Measurements from ENCODE around the gene CALR. TPM values are rescaled to one million over a fixed set of nuclear protein-coding genes. Genes with fewer than 3 reads are reported as not detected.

The CALR gene
- total RNA-seq, 1 donor from 2014 or later = 721 TPM

GRCh38 chr19:12938779-12939601 is 581 bp downstream of the CALR start:
- Mint-ChIP-seq H3K9me3 (no peaks in the 10 kb centered on the region), H3K36me3 (ENCODE audit: low read depth) (peaks cover 57% of the 10 kb centered on the region), H3K4me1 (peaks cover 60% of the 10 kb centered on the region), H3K4me3 (peak overlapping the region; percentile 99), H3K27me3 (no peaks in the 10 kb centered on the region), H3K27ac (peak overlapping the region; percentile 95)
- CTCF ChIA-PET = interaction anchor here (0.8 to 1.5 kb wide), 3 partner anchors 26 to 179 kb away, joined by 4 to 5 read pairs (median 4); no protein-coding TSS in a partner anchor
- ATAC-seq (ENCODE audit: low read depth) (peak; percentile 3), DNase-seq (no peak)
- intact Hi-C loops (cut with micrococcal nuclease) = loop anchor here (1.0 to 5.0 kb wide), 7 partner anchors 18 to 217 kb away; partner anchors contain the start of genes GADD45GIP1, GCDH, IER2 and STX10
- TF ChIP-seq CTCF (IDR thresholded peaks at IDR 0.05) = no peak
- POLR2A ChIA-PET = interaction anchor here (0.7 to 3.3 kb wide), 13 partner anchors 8 to 1903 kb away, joined by 3 to 37 read pairs (median 4); partner anchors contain the start of genes DNASE2, FBXW9 and GADD45GIP1

GRCh38 chr19:12939975-12940423 is 1.6 kb downstream of the CALR start:
- intact Hi-C loops (cut with micrococcal nuclease) = loop anchor here (2.0 to 5.0 kb wide), 4 partner anchors 17 to 218 kb away; partner anchors contain the start of genes GADD45GIP1, IER2, STX10 and TNPO2
- DNase-seq (no peak), ATAC-seq (ENCODE audit: low read depth) (no peak)
- Mint-ChIP-seq H3K36me3 (ENCODE audit: low read depth) (peaks cover 66% of the 10 kb centered on the region), H3K27me3 (no peaks in the 10 kb centered on the region), H3K27ac (peak overlapping the region; percentile 95), H3K4me3 (peak overlapping the region; percentile 99), H3K9me3 (no peaks in the 10 kb centered on the region), H3K4me1 (peaks cover 67% of the 10 kb centered on the region)
- ChIA-PET POLR2A (interaction anchor here (0.7 to 3.3 kb wide), 9 partner anchors 9 to 1904 kb away, joined by 3 to 37 read pairs (median 4); partner anchors contain the start of genes DNASE2 and GADD45GIP1), CTCF (interaction anchor here (0.8 kb wide), 1 partner anchor 26 kb away, joined by 4 read pairs; no protein-coding TSS in a partner anchor)
- TF ChIP-seq CTCF (IDR thresholded peaks at IDR 0.05) = no peak

- POLR2A ChIA-PET = interaction anchor here (0.5 to 1.8 kb wide), 7 partner anchors 27 to 1141 kb away, joined by 3 to 10 read pairs (median 4); partner anchors contain the start of gene GCDH
- intact Hi-C loops (cut with micrococcal nuclease) = no loop called here
These were observed 2.5 kb downstream of the CALR start for GRCh38 chr19:12940897-12941296.

GRCh38 chr19:12943437-12944044 is 5.1 kb downstream of the CALR start:
- ATAC-seq (ENCODE audit: low read depth) = no peak
- H3K4me3 Mint-ChIP-seq = no peak overlapping the region
- H3K27ac Mint-ChIP-seq = peak overlapping the region; percentile 30
- TF ChIP-seq CTCF (IDR thresholded peaks at IDR 0.05) = no peak
- intact Hi-C loops (cut with micrococcal nuclease) = no loop called here
- H3K27me3 Mint-ChIP-seq = no peaks in the 10 kb centered on the region
- ChIA-PET POLR2A (interaction anchor here (0.6 to 3.7 kb wide), 8 partner anchors 10 to 212 kb away, joined by 3 to 24 read pairs (median 7); partner anchors contain the start of genes FARSA, GCDH and RNASEH2A), CTCF (no interaction called here)
- no peaks in the 10 kb centered on the region for H3K9me3 Mint-ChIP-seq
- DNase-seq = no peak
- peaks cover 75% of the 10 kb centered on the region for H3K4me1 Mint-ChIP-seq
- H3K36me3 Mint-ChIP-seq (ENCODE audit: low read depth) = peaks cover 90% of the 10 kb centered on the region

More at GRCh38 chr19:12940897-12941296, 2.5 kb downstream of the CALR start:
- peaks cover 75% of the 10 kb centered on the region for H3K4me1 Mint-ChIP-seq
- H3K9me3 Mint-ChIP-seq = no peaks in the 10 kb centered on the region
- DNase-seq (no peak), ATAC-seq (ENCODE audit: low read depth) (no peak)
- CTCF ChIA-PET = interaction anchor here (0.8 kb wide), 1 partner anchor 427 kb away, joined by 5 read pairs; no protein-coding TSS in a partner anchor
- TF ChIP-seq CTCF (IDR thresholded peaks at IDR 0.05) = no peak
- H3K36me3 Mint-ChIP-seq (ENCODE audit: low read depth) = peaks cover 74% of the 10 kb centered on the region
- H3K4me3 Mint-ChIP-seq = peak overlapping the region; percentile 99
- no peaks in the 10 kb centered on the region for H3K27me3 Mint-ChIP-seq
- peak overlapping the region; percentile 50 for H3K27ac Mint-ChIP-seq
